Measurements from ENCODE around the gene FHL2.

Gene FHL2

DNA sequence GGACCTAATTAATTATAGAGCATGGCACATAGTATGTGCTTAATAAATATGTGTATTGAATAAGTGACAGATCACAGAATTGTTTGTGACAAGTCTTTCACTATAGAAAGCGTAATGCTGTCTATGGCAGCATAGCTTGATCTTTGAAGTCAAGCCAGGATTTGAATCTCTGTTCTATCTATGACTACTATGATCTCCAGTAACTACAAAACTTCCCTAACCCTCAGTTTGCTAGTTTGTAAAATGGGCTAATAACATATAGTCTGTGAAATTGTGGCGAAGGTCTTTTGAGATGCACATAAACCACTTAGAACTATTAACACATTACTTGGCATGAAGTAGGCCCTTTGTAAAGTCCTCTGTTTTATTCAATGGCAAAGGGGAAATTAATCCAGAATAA lies 4.0 kb upstream of the FHL2 start:
- H3K14ac ChIP-seq (ENCODE audit: low read length in 2 of 2), result no peak overlapping the region
- H3K4me1 ChIP-seq (ENCODE audit: control insufficient read depth, insufficient read depth, low read depth, low read length), result peaks cover 14% of the 10 kb centered on the region
- peak overlapping the region; percentile 55 for H3K9ac ChIP-seq (ENCODE audit: low read length)
- no peak overlapping the region for H3K4me2 ChIP-seq (ENCODE audit: low read length, poor library complexity, severe bottlenecking)
- no peak overlapping the region for H2BK5ac ChIP-seq (ENCODE audit: low read depth, low read length, poor library complexity, severe bottlenecking)
- no peak overlapping the region for H2BK15ac ChIP-seq (ENCODE audit: low read depth, poor library complexity, severe bottlenecking)
- H3K18ac ChIP-seq (ENCODE audit: low read depth in 1 of 2, low read length in 2 of 2), result no peak overlapping the region
- H3K4me3 ChIP-seq (ENCODE audit: insufficient read depth in 1 of 2, low read depth in 1 of 2, low read length in 2 of 2), result no peak overlapping the region
- no peak overlapping the region for H2AFZ ChIP-seq (ENCODE audit: low read depth, low read length)
- no peak for DNase-seq
- H2BK120ac ChIP-seq (ENCODE audit: low read depth, low read length), result no peak overlapping the region
- H4K8ac ChIP-seq (ENCODE audit: low read length), result no peak overlapping the region
- no CpG with 5 or more reads among the region's 2 CpGs for WGBS
- no peak overlapping the region for H3K4ac ChIP-seq (ENCODE audit: low read depth in 1 of 2, low read length in 2 of 2)
- no peak overlapping the region for H3K23ac ChIP-seq (ENCODE audit: low read length in 2 of 2)
- H2BK12ac ChIP-seq (ENCODE audit: low read length in 2 of 2), result no peak overlapping the region
- no peaks in the 10 kb centered on the region for H3K27me3 ChIP-seq (ENCODE audit: control insufficient read depth in 1 of 2, insufficient read depth in 1 of 2, low read length in 2 of 2)
- H3K36me3 ChIP-seq (ENCODE audit: control insufficient read depth in 1 of 2, insufficient read depth in 2 of 2, low read depth in 1 of 2, low read length in 2 of 2), result peaks cover 0 to 2% of the 10 kb centered on the region in 2 experiments
- H3K9me3 ChIP-seq (ENCODE audit: control insufficient read depth, low read length), result no peaks in the 10 kb centered on the region
- peak overlapping the region; percentile 97 for H3K27ac ChIP-seq (ENCODE audit: low read length, poor library complexity, severe bottlenecking)
- no peak overlapping the region for H4K91ac ChIP-seq (ENCODE audit: low read length)
- no peak overlapping the region for H2AK5ac ChIP-seq (ENCODE audit: low read length, severe bottlenecking)
- H3K79me1 ChIP-seq (replicated peaks; ENCODE audit: low read length, poor library complexity, severe bottlenecking), result peaks cover 12% of the 10 kb centered on the region

- Histone ChIP-seq H3K23ac (ENCODE audit: low read length in 2 of 2) (no peak overlapping the region), H3K14ac (ENCODE audit: low read length in 2 of 2) (no peak overlapping the region), H2BK12ac (ENCODE audit: low read length in 2 of 2) (no peak overlapping the region), H3K4me2 (ENCODE audit: low read length, poor library complexity, severe bottlenecking) (no peak overlapping the region), H2AK5ac (ENCODE audit: low read length, severe bottlenecking) (no peak overlapping the region), H3K18ac (ENCODE audit: low read depth in 1 of 2, low read length in 2 of 2) (no peak overlapping the region), H4K8ac (ENCODE audit: low read length) (no peak overlapping the region), H2BK5ac (ENCODE audit: low read depth, low read length, poor library complexity, severe bottlenecking) (no peak overlapping the region), H3K4me3 (ENCODE audit: insufficient read depth in 1 of 2, low read depth in 1 of 2, low read length in 2 of 2) (no peak overlapping the region), H3K4me1 (ENCODE audit: control insufficient read depth, insufficient read depth, low read depth, low read length) (peaks cover 14% of the 10 kb centered on the region), H3K9me3 (ENCODE audit: control insufficient read depth, low read length) (no peaks in the 10 kb centered on the region), H4K91ac (ENCODE audit: low read length) (no peak overlapping the region), H3K9ac (ENCODE audit: low read length) (no peak overlapping the region), H3K36me3 (ENCODE audit: control insufficient read depth in 1 of 2, insufficient read depth in 2 of 2, low read depth in 1 of 2, low read length in 2 of 2) (peaks cover 0 to 2% of the 10 kb centered on the region in 2 experiments), H3K27me3 (ENCODE audit: control insufficient read depth in 1 of 2, insufficient read depth in 1 of 2, low read length in 2 of 2) (no peaks in the 10 kb centered on the region), H2BK120ac (ENCODE audit: low read depth, low read length) (no peak overlapping the region), H3K4ac (ENCODE audit: low read depth in 1 of 2, low read length in 2 of 2) (no peak overlapping the region), H2AFZ (ENCODE audit: low read depth, low read length) (no peak overlapping the region), H2BK15ac (ENCODE audit: low read depth, poor library complexity, severe bottlenecking) (no peak overlapping the region), H3K27ac (ENCODE audit: low read length, poor library complexity, severe bottlenecking) (no peak overlapping the region), H3K79me1 (replicated peaks; ENCODE audit: low read length, poor library complexity, severe bottlenecking) (peaks cover 12% of the 10 kb centered on the region)
- WGBS, result no CpG with 5 or more reads among the region's 7 CpGs
- DNase-seq, result no peak
Observed at GRCh38 chr2:105401867-105402266, 3.0 kb upstream of the FHL2 start.

- H3K27me3 ChIP-seq (ENCODE audit: control insufficient read depth in 1 of 2, insufficient read depth in 1 of 2, low read length in 2 of 2), result no peaks in the 10 kb centered on the region
- no peak overlapping the region for H3K14ac ChIP-seq (ENCODE audit: low read length in 2 of 2)
- H3K9ac ChIP-seq (ENCODE audit: low read length), result no peak overlapping the region
- H2AK5ac ChIP-seq (ENCODE audit: low read length, severe bottlenecking), result peak overlapping the region; percentile 98
- H4K91ac ChIP-seq (ENCODE audit: low read length), result no peak overlapping the region
- peak overlapping the region in 1 of 2 experiments; percentile 75 for H2BK12ac ChIP-seq (ENCODE audit: low read length in 2 of 2)
- H3K4me1 ChIP-seq (ENCODE audit: control insufficient read depth, insufficient read depth, low read depth, low read length), result peaks cover 19% of the 10 kb centered on the region
- no peak overlapping the region for H3K18ac ChIP-seq (ENCODE audit: low read depth in 1 of 2, low read length in 2 of 2)
- 94% methylated on average over 7 of the region's 7 CpGs for WGBS
- no peak overlapping the region for H2BK120ac ChIP-seq (ENCODE audit: low read depth, low read length)
- no peak overlapping the region for H3K23ac ChIP-seq (ENCODE audit: low read length in 2 of 2)
- no peak overlapping the region for H3K27ac ChIP-seq (ENCODE audit: low read length, poor library complexity, severe bottlenecking)
- no peak overlapping the region for H3K4ac ChIP-seq (ENCODE audit: low read depth in 1 of 2, low read length in 2 of 2)
- H2AFZ ChIP-seq (ENCODE audit: low read depth, low read length), result no peak overlapping the region
- peaks cover 12% of the 10 kb centered on the region for H3K79me1 ChIP-seq (replicated peaks; ENCODE audit: low read length, poor library complexity, severe bottlenecking)
- no peak overlapping the region for H3K4me3 ChIP-seq (ENCODE audit: insufficient read depth in 1 of 2, low read depth in 1 of 2, low read length in 2 of 2)
- peaks cover 8 to 13% of the 10 kb centered on the region in 2 experiments for H3K36me3 ChIP-seq (ENCODE audit: control insufficient read depth in 1 of 2, insufficient read depth in 2 of 2, low read depth in 1 of 2, low read length in 2 of 2)
- no peaks in the 10 kb centered on the region for H3K9me3 ChIP-seq (ENCODE audit: control insufficient read depth, low read length)
- no peak for DNase-seq
- no peak overlapping the region for H2BK15ac ChIP-seq (ENCODE audit: low read depth, poor library complexity, severe bottlenecking)
- no peak overlapping the region for H3K4me2 ChIP-seq (ENCODE audit: low read length, poor library complexity, severe bottlenecking)
- H2BK5ac ChIP-seq (ENCODE audit: low read depth, low read length, poor library complexity, severe bottlenecking), result no peak overlapping the region
- H4K8ac ChIP-seq (ENCODE audit: low read length), result no peak overlapping the region
Observed at GRCh38 chr2:105400138-105400540, 1.3 kb upstream of the FHL2 start.

DNA sequence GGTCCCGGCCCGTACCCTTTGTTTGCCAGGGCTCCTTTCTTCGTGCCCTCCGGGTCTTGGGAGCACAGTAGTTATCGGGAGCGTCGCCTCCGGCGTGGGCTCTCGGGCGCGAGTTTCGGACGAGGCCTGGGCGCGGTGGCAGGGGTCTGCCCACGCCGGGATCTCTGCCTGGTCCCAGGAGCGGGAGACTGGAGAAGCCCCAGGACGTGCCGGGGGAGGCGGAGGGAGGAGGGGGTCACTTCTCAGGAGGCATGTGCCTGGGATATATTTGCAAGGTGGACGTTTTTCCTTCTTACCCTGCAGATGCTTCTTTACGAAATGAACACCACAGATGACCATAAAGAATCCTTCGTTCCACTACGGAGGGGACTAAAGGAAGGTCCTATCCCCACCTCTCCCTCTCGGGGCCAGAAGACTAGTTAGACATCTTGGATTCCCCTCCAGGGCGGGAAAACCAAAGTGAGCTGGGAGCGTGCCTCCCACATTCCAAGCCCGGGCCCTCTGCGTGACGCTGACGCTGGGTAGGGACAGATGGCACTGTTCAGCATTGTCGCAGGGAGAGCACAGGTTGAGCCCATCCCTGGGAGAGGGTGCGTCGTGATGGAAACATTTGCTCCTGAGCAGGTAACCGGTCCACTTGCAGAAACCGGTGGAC lies 483 bp upstream of the FHL2 start:
- Histone ChIP-seq H3K9me3 (ENCODE audit: control insufficient read depth, low read length) (no peaks in the 10 kb centered on the region), H3K4me1 (ENCODE audit: control insufficient read depth, insufficient read depth, low read depth, low read length) (peaks cover 20% of the 10 kb centered on the region), H3K4me2 (ENCODE audit: low read length, poor library complexity, severe bottlenecking) (peak overlapping the region; percentile 45), H4K91ac (ENCODE audit: low read length) (peak overlapping the region; percentile 100), H3K27me3 (ENCODE audit: control insufficient read depth in 1 of 2, insufficient read depth in 1 of 2, low read length in 2 of 2) (no peaks in the 10 kb centered on the region), H4K8ac (ENCODE audit: low read length) (peak overlapping the region; percentile 91), H3K18ac (ENCODE audit: low read depth in 1 of 2, low read length in 2 of 2) (peak overlapping the region; percentile 96 to 97), H3K23ac (ENCODE audit: low read length in 2 of 2) (peak overlapping the region in 1 of 2 experiments; percentile 93), H3K4ac (ENCODE audit: low read depth in 1 of 2, low read length in 2 of 2) (peak overlapping the region; percentile 94 to 95), H2BK12ac (ENCODE audit: low read length in 2 of 2) (peak overlapping the region; percentile 95 to 100), H2BK120ac (ENCODE audit: low read depth, low read length) (peak overlapping the region; percentile 100), H2AK5ac (ENCODE audit: low read length, severe bottlenecking) (peak overlapping the region; percentile 98), H2BK15ac (ENCODE audit: low read depth, poor library complexity, severe bottlenecking) (peak overlapping the region; percentile 100), H3K9ac (ENCODE audit: low read length) (peak overlapping the region; percentile 98), H2BK5ac (ENCODE audit: low read depth, low read length, poor library complexity, severe bottlenecking) (peak overlapping the region; percentile 96), H3K79me1 (replicated peaks; ENCODE audit: low read length, poor library complexity, severe bottlenecking) (peaks cover 12% of the 10 kb centered on the region), H3K27ac (ENCODE audit: low read length, poor library complexity, severe bottlenecking) (peak overlapping the region; percentile 40), H3K14ac (ENCODE audit: low read length in 2 of 2) (peak overlapping the region in 1 of 2 experiments; percentile 48), H3K36me3 (ENCODE audit: control insufficient read depth in 1 of 2, insufficient read depth in 2 of 2, low read depth in 1 of 2, low read length in 2 of 2) (peaks cover 10 to 19% of the 10 kb centered on the region in 2 experiments), H2AFZ (ENCODE audit: low read depth, low read length) (peak overlapping the region; percentile 39), H3K4me3 (ENCODE audit: insufficient read depth in 1 of 2, low read depth in 1 of 2, low read length in 2 of 2) (peak overlapping the region; percentile 39 to 88)
- DNase-seq, result no peak
- WGBS, result 48% methylated on average over 36 of the region's 38 CpGs
